ENCODE data around the gene RASA4B. TPM values are rescaled to one million over a fixed set of nuclear protein-coding genes. Genes with fewer than 3 reads are reported as not detected.

The RASA4B gene
- total and polyA plus RNA-seq, 2 donors (not counting 3 experiments of a cell fraction or from before 2014, with no cell fraction given), result 3.2 to 9.8 TPM

GRCh38 chr7:102439963-102440795 is 77.4 kb downstream of the RASA4B start:
- Histone ChIP-seq H3K36me3 (ENCODE audit: control insufficient read depth in 2 of 2, extremely low read depth in 1 of 2, insufficient read depth in 2 of 2, low read length in 2 of 2) (peaks cover 2 to 9% of the 10 kb centered on the region in 2 experiments), H3K4me1 (ENCODE audit: control insufficient read depth, extremely low read depth, insufficient read depth, low read length) (peaks cover 13% of the 10 kb centered on the region), H3K9me3 (replicated peaks; ENCODE audit: control insufficient read depth, insufficient read depth, low read length) (no peaks in the 10 kb centered on the region), H3K79me2 (ENCODE audit: control insufficient read depth, insufficient read depth, low read length) (peaks cover 4% of the 10 kb centered on the region), H3K27ac (ENCODE audit: insufficient read depth, low read depth, low read length) (peak overlapping the region; percentile 70), H4K20me1 (replicated peaks; ENCODE audit: control insufficient read depth, extremely low read depth, insufficient read depth, low read length) (no peaks in the 10 kb centered on the region), H3K4me3 (replicated peaks in 1 of 3; ENCODE audit: insufficient read depth in 1 of 3, low read depth in 1 of 3, low read length in 3 of 3) (no peak overlapping the region), H2AFZ (ENCODE audit: low read depth, low read length) (no peak overlapping the region), H3K9me1 (replicated peaks; ENCODE audit: control insufficient read depth, extremely low read depth, insufficient read depth, low read length) (no peaks in the 10 kb centered on the region), H3K9ac (replicated peaks; ENCODE audit: extremely low read depth, insufficient read depth, low read length) (peak overlapping the region; percentile 25), H3K4me2 (ENCODE audit: insufficient read depth, low read length) (no peak overlapping the region), H3K27me3 (ENCODE audit: control insufficient read depth in 2 of 2, insufficient read depth in 2 of 2, low read length in 2 of 2) (no peaks in the 10 kb centered on the region)
- POLR2A ChIA-PET, result interaction anchor here (1.3 kb wide), 1 partner anchor 10 kb away, joined by 3 read pairs; no protein-coding TSS in a partner anchor
- CTCF ChIA-PET, result interaction anchor here (0.7 to 2.7 kb wide), 5 partner anchors 10 to 161 kb away, joined by 3 to 13 read pairs (median 3); partner anchors contain the start of genes ALKBH4 and LRWD1
- peak; percentile 93 for DNase-seq (ENCODE audit: low read depth, low spot score)
- dilution Hi-C loops (cut with MboI; ENCODE audit: extremely low pct_ligation_motif_present, low sequenced_read_pairs) (no loop called here), intact Hi-C loops (cut with micrococcal nuclease) (no loop called here)
- TF ChIP-seq GATA2 (IDR thresholded peaks at IDR 0.05; ENCODE audit: insufficient read depth, insufficient read length, low read depth, low read length), result no peak
- TF ChIP-seq CTCF (IDR thresholded peaks at IDR 0.05; ENCODE audit: extremely low read depth in 1 of 2, insufficient read depth in 1 of 2, low read depth in 1 of 2, low read length in 2 of 2), result no peak
- TF ChIP-seq FOS (IDR thresholded peaks at IDR 0.05; ENCODE audit: borderline replicate concordance, insufficient read depth, low read length), result peak; percentile 93
- peak; percentile 72 for TF ChIP-seq JUN (IDR thresholded peaks at IDR 0.05; ENCODE audit: borderline replicate concordance, insufficient read depth, insufficient read length, low read depth)
- TF ChIP-seq POLR2AphosphoS5 (IDR thresholded peaks at IDR 0.05; ENCODE audit: insufficient read depth, low read depth, low read length), result peak; percentile 64
- no TSS peak for BruUV-seq (replicated peaks)
- FAIRE-seq, result peak; percentile 99

Data from endothelial cell of umbilical vein (primary cell).